Pancreas (tissue), 10 donors: ENCODE measurements around the gene SLC25A13. TPM values are rescaled to one million over a fixed set of nuclear protein-coding genes. Genes with fewer than 3 reads are reported as not detected.
A peak's percentile ranks its signal among the peaks of the same experiment; 100 is the strongest.

Experiments
- ATAC-seq, 4 donors: fragments of 200-7000 bp; cut with Tn5 transposase; one replicate each; pipeline versions ENCODE4 v1.8.0 to v1.9.1; 2020; ENCODE audit warnings: mild to moderate bottlenecking in 4 of 4, moderate library complexity in 4 of 4
- DNase-seq, 6 donors: peaks; one replicate each; pipeline ENCODE4 v3.0.0-alpha.2; 2020
- FAIRE-seq: peaks from 2 replicates; lab custom pipeline; 2012; peaks lifted over from hg19 to GRCh38; lab: Jason Lieb, UNC
- H3K27ac ChIP-seq, 4 donors: fragments of 200-600 bp; sonication (generic); 1 replicate in 3 of 4; 2 replicates in 1 of 4; pipeline versions ENCODE4 v1.5.0 to v1.8.0; 2020
- H3K27me3 ChIP-seq, 4 donors: fragments of 200-600 bp; one replicate each; pipeline ENCODE4 v1.8.0; 2021
- H3K36me3 ChIP-seq, 3 donors: fragments of 200-600 bp; sonication (generic) in 1 of 3; one replicate each; pipeline versions ENCODE4 v1.5.0 to v1.8.0; 2020 to 2021
- H3K4me1 ChIP-seq, 3 donors: fragments of 200-600 bp; one replicate each; pipeline ENCODE4 v1.8.0; 2021
- H3K4me3 ChIP-seq, 4 donors: fragments of 200-600 bp; sonication (generic) in 2 of 4; one replicate each; pipeline versions ENCODE4 v1.5.0 to v1.8.0; 2020 to 2021
- H3K9me3 ChIP-seq, 4 donors: fragments of 200-600 bp; one replicate each; pipeline ENCODE4 v1.8.0; 2021
- CTCF ChIP-seq, 4 donors: fragments of 200-600 bp; sonication (generic) in 3 of 4; IDR thresholded peaks; one replicate each; pipeline versions ENCODE4 v1.5.0 to v1.8.0; 2021; ENCODE audit warnings: antibody characterized with exemption in 4 of 4
- WGBS, 2 donors: extraction: QIAGEN DNeasy Blood & Tissue Kit; methylation state at CpG; one replicate each; pipeline ENCODE4 v1.1.7; 2013; 5-methylcytosine and 5-hydroxymethylcytosine counted together
- intact Hi-C, 3 donors: fragments of 100-400 bp; cut with DNase I; formaldehyde crosslinking; loops; one replicate each; pipeline versions ENCODE4 v1.11.1 to v1.14.2; 2022
- polyA plus RNA-seq, 2 donors: library from polyadenylated mRNA; stranded (reverse); fragments of 200-250 nt; gene quantifications; one replicate each; pipeline ENCODE4 v1.2.3, GENCODE V29; 2013
- total RNA-seq, 6 donors: library from RNA; stranded (reverse); fragmentation: NEBNext Ultra II Directional in 4 of 6; extraction: Animal tissue kit (Norgen Biotek cat#: 25700) in 4 of 6; gene quantifications; one replicate each; pipeline versions ENCODE4 v1.2.1 to v1.2.4, GENCODE V29; 2021 to 2023
- donor health status: healthy with polysubstance abuse.
- donor health status: DM: no; HTN: no; CAD: no; lungs with moderate emphysema.
- donor health status: DM: no; HTN: no; CAD: no.
- donor health status: control.
- donor health status: control.
- donor health status: Bipolar disorder and iron deficiency.
- donor health status: DM: yes; HTN: yes; CAD: no.
- donor health status: DM: no; HTN: no; CAD: no.
- donor health status: DM: no; HTN: no; CAD: no.
- donor health status: DM: yes; HTN: yes; CAD: no.

The SLC25A13 gene
- total and polyA plus RNA-seq, 8 donors = 4.2 to 15.0 (median 11.0) TPM

- Histone ChIP-seq H3K27me3 (no peaks in the 10 kb centered on the region), H3K9me3 (no peaks in the 10 kb centered on the region), H3K36me3 (peaks cover 0 to 4% (median 0%) of the 10 kb centered on the region in 3 donors), H3K4me1 (peaks cover 0 to 3% (median 0%) of the 10 kb centered on the region in 3 donors), H3K4me3 (no peak overlapping the region), H3K27ac (peak overlapping the region in 1 of 4 donors; percentile 44)
- intact Hi-C loops = no loop called here
- TF ChIP-seq CTCF (IDR thresholded peaks at IDR 0.05) = no peak
- DNase-seq (peak in 1 of 6 donors; percentile 23), FAIRE-seq (no peak), ATAC-seq (peak in 3 of 4 donors; percentile 50 to 65 (median 59))
- 55 to 59% methylated on average over 5 of the region's 5 CpGs for WGBS, 2 donors
These were observed 85.5 kb downstream of the SLC25A13 start for GRCh38 chr7:96236198-96237039.

- Histone ChIP-seq H3K27ac (no peak overlapping the region), H3K36me3 (peaks cover 0 to 4% (median 0%) of the 10 kb centered on the region in 3 donors), H3K9me3 (no peaks in the 10 kb centered on the region), H3K4me1 (peaks cover 0 to 3% (median 0%) of the 10 kb centered on the region in 3 donors), H3K27me3 (no peaks in the 10 kb centered on the region), H3K4me3 (no peak overlapping the region)
- DNase-seq (no peak), FAIRE-seq (no peak), ATAC-seq (no peak)
- 55 to 57% methylated on average over 2 of the region's 2 CpGs for WGBS, 2 donors
- no peak for TF ChIP-seq CTCF (IDR thresholded peaks at IDR 0.05)
- intact Hi-C loops = no loop called here
These were observed 86.6 kb downstream of the SLC25A13 start for GRCh38 chr7:96235281-96235680.

GRCh38 chr7:96233528-96234154 is 88.3 kb downstream of the SLC25A13 start:
- WGBS, 2 donors = 92 to 94% methylated on average over 5 of the region's 5 CpGs

GRCh38 chr7:96233084-96233483 is 88.8 kb downstream of the SLC25A13 start:
- Histone ChIP-seq H3K4me1 (peaks cover 0 to 3% (median 0%) of the 10 kb centered on the region in 3 donors), H3K9me3 (no peaks in the 10 kb centered on the region), H3K36me3 (peaks cover 0 to 4% (median 0%) of the 10 kb centered on the region in 3 donors), H3K27ac (no peak overlapping the region), H3K4me3 (no peak overlapping the region), H3K27me3 (no peaks in the 10 kb centered on the region)
- 76 to 77% methylated on average over 3 of the region's 3 CpGs for WGBS, 2 donors
- intact Hi-C loops = no loop called here
- no peak for ATAC-seq
- FAIRE-seq = no peak
- no peak for TF ChIP-seq CTCF (IDR thresholded peaks at IDR 0.05)
- no peak for DNase-seq

More at GRCh38 chr7:96233528-96234154, 88.3 kb downstream of the SLC25A13 start:
- no peak for FAIRE-seq
- Histone ChIP-seq H3K9me3 (no peaks in the 10 kb centered on the region), H3K27ac (no peak overlapping the region), H3K4me3 (no peak overlapping the region), H3K36me3 (peaks cover 0 to 4% (median 0%) of the 10 kb centered on the region in 3 donors), H3K27me3 (no peaks in the 10 kb centered on the region), H3K4me1 (peaks cover 0 to 3% (median 0%) of the 10 kb centered on the region in 3 donors)
- no peak for TF ChIP-seq CTCF (IDR thresholded peaks at IDR 0.05)
- intact Hi-C loops = no loop called here
- no peak for ATAC-seq
- no peak for DNase-seq
